Nucleus accumbens (tissue), 56 donors: ENCODE measurements around the gene LCE2A.

Experiments used
- DNase-seq, 56 donors: peaks; one replicate each; lab custom pipeline; 2025; lab: John Stamatoyannopoulos, UW

Gene LCE2A

DNA sequence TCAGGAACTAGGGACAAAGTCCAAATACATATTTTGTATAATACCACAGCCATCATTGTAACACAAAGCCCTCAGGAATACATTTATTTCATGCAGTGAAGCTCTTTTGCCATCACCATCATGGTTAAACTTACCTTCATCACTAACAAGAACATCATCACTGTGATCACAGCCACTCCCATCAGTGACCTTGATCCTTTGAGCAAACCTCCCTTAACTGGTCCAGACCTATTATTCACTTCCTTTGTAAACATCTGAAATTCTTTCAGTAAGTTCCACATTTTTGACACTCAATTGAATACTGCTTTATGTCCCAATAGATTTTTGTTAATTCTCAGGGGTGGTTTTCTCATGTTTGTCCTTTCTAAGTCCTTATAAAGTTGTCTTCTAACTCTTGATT is 43.5 kb downstream of the LCE2A start:
- no peak for DNase-seq

- DNase-seq, result no peak
Measured at GRCh38 chr1:152743371-152744145, 45.4 kb downstream of the LCE2A start.

GRCh38 chr1:152745289-152745704 is 47.2 kb downstream of the LCE2A start:
- DNase-seq, result no peak

DNA sequence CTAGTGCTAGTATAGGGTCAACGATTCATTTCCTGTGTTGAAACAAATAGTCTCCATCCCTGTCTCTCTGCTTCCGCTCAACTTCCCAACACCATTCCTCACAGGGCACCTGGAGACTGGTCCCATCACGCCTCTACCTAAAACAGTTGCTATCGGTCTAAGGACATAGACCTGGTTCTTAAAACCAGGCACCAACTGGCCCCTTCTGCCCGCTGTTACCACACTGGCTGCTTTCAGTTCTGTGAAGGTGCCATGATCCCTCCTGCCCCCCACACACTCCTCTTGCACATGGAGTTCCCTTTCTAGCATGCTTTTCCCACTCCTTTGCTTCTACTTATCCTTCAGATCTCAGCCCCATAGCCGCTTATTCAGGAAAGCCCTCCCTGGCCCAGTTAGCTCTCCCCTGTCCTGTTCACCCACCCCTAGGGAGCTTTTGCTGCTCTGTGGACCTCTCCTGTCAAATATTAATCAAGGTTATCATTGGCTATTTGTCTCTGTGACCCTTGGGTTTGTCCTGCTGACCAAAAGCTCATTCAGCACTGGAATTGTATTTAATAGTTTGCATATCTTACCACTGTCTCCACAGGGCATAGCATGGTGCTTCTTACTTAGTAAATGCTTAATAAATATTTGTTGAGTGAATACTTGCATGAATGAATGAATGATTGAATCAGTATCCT is 47.8 kb downstream of the LCE2A start:
- no peak for DNase-seq

- DNase-seq, result no peak
Measured at GRCh38 chr1:152747831-152748230, 49.7 kb downstream of the LCE2A start.
